Naive thymus-derived CD4-positive, alpha-beta T cell (primary cell): ENCODE results near the gene ABCC8. TPM values are rescaled to one million over a fixed set of nuclear protein-coding genes. Genes with fewer than 3 reads are reported as not detected.

Source experiments
- ATAC-seq: fragments of 150-1000 bp; cut with Tn5 transposase; 2 replicates; pipeline ENCODE4 v1.10.0; 2021; ENCODE audit warnings: mild to moderate bottlenecking, moderate library complexity
- CTCF ChIA-PET: fragments of 350-600 bp; sonication (Branson Sonifier 250); formaldehyde crosslinking; loops from one replicate; lab custom pipeline; 2021; ENCODE audit warnings: antibody characterized with exemption; lab: Charles Lee
- POLR2A ChIA-PET: fragments of 350-600 bp; sonication (Branson Sonifier 250); formaldehyde crosslinking; loops from one replicate; lab custom pipeline; 2021; ENCODE audit warnings: antibody characterized with exemption, inconsistent platforms; lab: Charles Lee
- DNase-seq, 9 donors: peaks; one replicate each; pipeline versions ENCODE4 v3.0.0 to v3.0.0-alpha.2; 2020 to 2022; ENCODE audit warnings: mixed read lengths in 1 of 9
- H3K27ac ChIP-seq: one replicate; pipeline ENCODE4 v1.7.0; 2013; ENCODE audit warnings: mild to moderate bottlenecking, low read depth, low read length, moderate library complexity
- H3K27me3 ChIP-seq, 2 donors: one replicate each; pipeline ENCODE4 v1.7.0; 2013; ENCODE audit warnings: low read length in 2 of 2, mild to moderate bottlenecking in 2 of 2, moderate library complexity in 2 of 2; ENCODE audit not compliant: control insufficient read depth in 2 of 2, insufficient read depth in 2 of 2
- H3K36me3 ChIP-seq, 3 experiments: 1 replicate in 2 of 3; 2 replicates in 1 of 3; pipeline ENCODE4 v1.7.0; 2013; ENCODE audit warnings: low read length in 3 of 3, mild to moderate bottlenecking in 3 of 3, moderate library complexity in 1 of 3; ENCODE audit not compliant: insufficient read depth in 3 of 3, control insufficient read depth in 2 of 3
- H3K4me1 ChIP-seq, 2 donors: one replicate each; pipeline ENCODE4 v1.7.0; 2013; ENCODE audit warnings: low read length in 2 of 2, mild to moderate bottlenecking in 2 of 2, moderate library complexity in 1 of 2; ENCODE audit not compliant: control insufficient read depth in 2 of 2, insufficient read depth in 2 of 2
- H3K4me3 ChIP-seq: 2 replicates; pipeline ENCODE4 v1.7.0; 2013; ENCODE audit warnings: mild to moderate bottlenecking, low read length
- H3K9me3 ChIP-seq, 3 experiments: 1 replicate in 2 of 3; 2 replicates in 1 of 3; pipeline ENCODE4 v1.7.0; 2013; ENCODE audit warnings: low read length in 3 of 3; ENCODE audit not compliant: control insufficient read depth in 2 of 3
- H3K27ac Mint-ChIP-seq, 9 donors: one replicate each; pipeline ENCODE4 v1.8.0; 2020 to 2022; ENCODE audit warnings: mixed read lengths in 9 of 9, mild to moderate bottlenecking in 8 of 9, moderate library complexity in 5 of 9, inconsistent platforms in 2 of 9
- H3K27me3 Mint-ChIP-seq, 5 donors: one replicate each; pipeline ENCODE4 v1.8.0; 2021 to 2022; ENCODE audit warnings: mixed read lengths in 5 of 5, mild to moderate bottlenecking in 1 of 5
- H3K36me3 Mint-ChIP-seq, 5 donors: one replicate each; pipeline ENCODE4 v1.8.0; 2020 to 2022; ENCODE audit warnings: mixed read lengths in 5 of 5, mild to moderate bottlenecking in 3 of 5, inconsistent platforms in 1 of 5
- H3K4me1 Mint-ChIP-seq, 7 donors: one replicate each; pipeline ENCODE4 v1.8.0; 2020 to 2022; ENCODE audit warnings: mixed read lengths in 7 of 7, mild to moderate bottlenecking in 3 of 7, inconsistent platforms in 1 of 7
- H3K4me3 Mint-ChIP-seq, 10 donors: one replicate each; pipeline ENCODE4 v1.8.0; 2020 to 2022; ENCODE audit warnings: mild to moderate bottlenecking in 10 of 10, mixed read lengths in 10 of 10, moderate library complexity in 6 of 10, inconsistent platforms in 2 of 10
- H3K9me3 Mint-ChIP-seq, 11 donors: one replicate each; pipeline ENCODE4 v1.8.0; 2020 to 2022; ENCODE audit warnings: mixed read lengths in 11 of 11, mild to moderate bottlenecking in 4 of 11, inconsistent platforms in 1 of 11, moderate library complexity in 1 of 11
- intact Hi-C, 2 donors: fragments of 100-400 bp; cut with micrococcal nuclease; formaldehyde crosslinking; loops; one replicate each; pipeline ENCODE4 v1.15.1; 2023
- polyA plus RNA-seq, 2 donors: library from polyadenylated mRNA; unstranded; fragments of 300-500 nt; fragmentation: Illumina TruSeq; gene quantifications; one replicate each; pipeline ENCODE4 v1.2.3, GENCODE V29; 2021
- total RNA-seq, 6 experiments: library from RNA in 5 of 6; stranded (reverse) in 5 of 6; gene quantifications; 1 replicate in 5 of 6; 2 replicates in 1 of 6; pipeline ENCODE4 v1.2.3 and lab custom pipeline; 2021 to 2026

ABCC8 gene
- total and polyA plus RNA-seq, 7 experiments from 2014 or later = 0.36 TPM; not detected in 6

DNA sequence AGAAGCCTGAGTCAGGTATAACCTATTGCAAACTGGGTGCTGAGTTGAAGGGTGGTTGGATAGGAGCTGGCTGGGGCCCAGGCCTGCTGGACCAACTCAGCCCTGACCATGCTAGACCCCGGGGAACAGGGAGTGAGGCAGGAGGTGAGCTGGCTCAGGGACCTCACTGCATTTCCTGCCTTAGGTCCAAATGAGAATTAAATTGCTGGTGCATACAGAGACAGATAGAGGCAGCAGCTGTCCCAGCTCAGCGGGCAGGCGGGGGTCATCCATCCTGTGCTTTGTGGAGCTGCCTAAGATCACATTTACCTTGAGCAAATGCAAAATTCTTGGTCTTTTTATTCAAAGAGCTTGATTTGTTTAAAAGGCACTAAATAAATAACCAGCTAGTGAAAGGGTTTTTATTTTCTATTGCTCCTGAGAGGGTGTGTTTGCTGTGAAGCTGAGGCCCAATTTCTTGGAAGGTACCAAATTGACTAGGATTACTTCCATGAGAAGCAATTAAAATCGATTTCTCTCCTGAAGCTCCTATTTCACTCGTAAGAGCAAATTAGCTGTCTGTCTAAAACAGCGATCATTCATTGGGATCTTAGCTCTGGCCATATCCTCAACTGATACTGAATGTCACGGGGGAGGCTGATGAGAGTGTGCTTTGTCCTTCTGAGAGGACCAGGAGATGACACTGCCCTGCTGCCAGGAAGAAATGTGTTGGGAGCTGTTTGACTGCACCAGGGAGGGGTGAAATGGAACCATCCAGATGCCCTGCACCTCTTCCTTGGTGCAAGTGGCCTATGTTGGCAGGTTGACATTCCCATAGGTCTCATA, 42.6 kb upstream of the ABCC8 start:
- Mint-ChIP-seq H3K4me1 (no peaks in the 10 kb centered on the region), H3K27ac (no peak overlapping the region), H3K27me3 (peaks cover 0 to 10% (median 0%) of the 10 kb centered on the region in 5 donors), H3K4me3 (no peak overlapping the region), H3K9me3 (no peaks in the 10 kb centered on the region), H3K36me3 (no peaks in the 10 kb centered on the region)
- H3K36me3 ChIP-seq = no peaks in the 10 kb centered on the region
- H3K27me3 ChIP-seq = no peaks in the 10 kb centered on the region
- intact Hi-C loops = no loop called here
- ChIA-PET CTCF (no interaction called here), POLR2A (no interaction called here)
- H3K4me1 ChIP-seq = no peaks in the 10 kb centered on the region
- H3K27ac ChIP-seq = no peak overlapping the region
- ATAC-seq (no peak), DNase-seq (no peak)
- H3K4me3 ChIP-seq = no peak overlapping the region
- no peaks in the 10 kb centered on the region for H3K9me3 ChIP-seq

- no peaks in the 10 kb centered on the region for H3K36me3 ChIP-seq
- Mint-ChIP-seq H3K27me3 (peaks cover 0 to 16% (median 0%) of the 10 kb centered on the region in 5 donors), H3K4me1 (no peaks in the 10 kb centered on the region), H3K27ac (no peak overlapping the region), H3K9me3 (no peaks in the 10 kb centered on the region), H3K36me3 (no peaks in the 10 kb centered on the region), H3K4me3 (no peak overlapping the region)
- H3K27ac ChIP-seq = no peak overlapping the region
- H3K9me3 ChIP-seq = no peaks in the 10 kb centered on the region
- H3K4me3 ChIP-seq = no peak overlapping the region
- intact Hi-C loops = no loop called here
- no peak for DNase-seq
- H3K27me3 ChIP-seq = no peaks in the 10 kb centered on the region
- CTCF ChIA-PET = no interaction called here
- POLR2A ChIA-PET = no interaction called here
- no peak for ATAC-seq
- no peaks in the 10 kb centered on the region for H3K4me1 ChIP-seq
Observed at GRCh38 chr11:17518366-17518765, 41.7 kb upstream of the ABCC8 start.

GRCh38 chr11:17517186-17517585, 40.5 kb upstream of the ABCC8 start:
- Mint-ChIP-seq H3K36me3 (no peaks in the 10 kb centered on the region), H3K27ac (no peak overlapping the region), H3K4me1 (no peaks in the 10 kb centered on the region), H3K27me3 (peaks cover 0 to 23% (median 5%) of the 10 kb centered on the region in 5 donors), H3K9me3 (no peaks in the 10 kb centered on the region), H3K4me3 (no peak overlapping the region)
- intact Hi-C loops = no loop called here
- Histone ChIP-seq H3K4me1 (no peaks in the 10 kb centered on the region), H3K27me3 (no peaks in the 10 kb centered on the region), H3K9me3 (no peaks in the 10 kb centered on the region), H3K27ac (no peak overlapping the region), H3K36me3 (no peaks in the 10 kb centered on the region), H3K4me3 (no peak overlapping the region)
- ChIA-PET POLR2A (no interaction called here), CTCF (no interaction called here)
- no peak for DNase-seq
- no peak for ATAC-seq

- no peaks in the 10 kb centered on the region for H3K4me1 ChIP-seq
- peaks cover 0 to 26% (median 5%) of the 10 kb centered on the region in 5 donors for H3K27me3 Mint-ChIP-seq
- H3K27ac Mint-ChIP-seq = no peak overlapping the region
- no peaks in the 10 kb centered on the region for H3K36me3 ChIP-seq
- no peaks in the 10 kb centered on the region for H3K9me3 ChIP-seq
- H3K4me3 ChIP-seq = no peak overlapping the region
- no peak for ATAC-seq
- POLR2A ChIA-PET = interaction anchor here (0.6 kb wide), 1 partner anchor 108 kb away, joined by 3 read pairs; no protein-coding TSS in a partner anchor
- no peaks in the 10 kb centered on the region for H3K4me1 Mint-ChIP-seq
- no peaks in the 10 kb centered on the region for H3K36me3 Mint-ChIP-seq
- CTCF ChIA-PET = no interaction called here
- H3K27ac ChIP-seq = no peak overlapping the region
- H3K27me3 ChIP-seq = no peaks in the 10 kb centered on the region
- intact Hi-C loops = no loop called here
- no peak overlapping the region for H3K4me3 Mint-ChIP-seq
- no peaks in the 10 kb centered on the region for H3K9me3 Mint-ChIP-seq
- DNase-seq = no peak
Observed at GRCh38 chr11:17516551-17517150, 40.0 kb upstream of the ABCC8 start.

DNA sequence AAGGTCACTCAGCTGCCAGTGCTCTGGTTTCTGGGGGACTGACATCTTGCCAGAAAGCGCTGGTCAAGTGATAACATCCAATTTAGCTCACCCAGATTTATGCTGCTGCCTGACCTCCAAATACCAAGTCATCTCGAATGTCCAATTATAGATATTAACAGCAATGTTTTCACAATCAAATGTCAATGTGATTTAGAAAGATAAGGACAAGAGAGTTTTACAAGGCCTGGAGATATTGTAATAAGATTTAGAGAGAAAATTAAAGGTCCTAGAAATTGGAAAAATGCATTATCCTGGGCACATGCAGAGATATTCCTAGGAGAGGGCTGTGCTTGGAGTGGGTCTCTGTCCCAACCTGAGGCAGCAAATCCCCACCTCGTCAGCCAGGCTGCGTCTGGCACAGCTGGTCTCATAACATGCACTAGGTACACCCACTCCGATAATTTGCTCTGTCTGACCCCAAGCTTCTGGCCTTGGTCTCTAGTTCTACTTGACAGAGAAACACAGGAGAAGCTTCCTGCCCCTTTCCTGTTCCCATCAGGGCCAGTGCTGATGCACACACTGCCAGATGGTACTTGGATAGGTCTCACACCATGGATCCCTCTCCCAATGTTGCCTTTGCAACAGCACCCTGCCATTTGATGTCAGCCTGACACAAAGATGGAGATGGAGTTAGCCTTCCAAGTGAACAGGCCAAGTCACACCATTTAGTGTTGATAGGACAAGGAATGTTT, 39.0 kb upstream of the ABCC8 start:
- Histone ChIP-seq H3K36me3 (no peaks in the 10 kb centered on the region), H3K27ac (no peak overlapping the region), H3K4me1 (no peaks in the 10 kb centered on the region), H3K4me3 (no peak overlapping the region), H3K27me3 (no peaks in the 10 kb centered on the region), H3K9me3 (no peaks in the 10 kb centered on the region)
- ATAC-seq (no peak), DNase-seq (no peak)
- POLR2A ChIA-PET = no interaction called here
- Mint-ChIP-seq H3K36me3 (no peaks in the 10 kb centered on the region), H3K4me3 (no peak overlapping the region), H3K27ac (no peak overlapping the region), H3K9me3 (no peaks in the 10 kb centered on the region), H3K4me1 (no peaks in the 10 kb centered on the region), H3K27me3 (peaks cover 0 to 28% (median 5%) of the 10 kb centered on the region in 5 donors)
- intact Hi-C loops = no loop called here
- CTCF ChIA-PET = interaction anchor here (0.6 kb wide), 1 partner anchor 132 kb away, joined by 3 read pairs; no protein-coding TSS in a partner anchor

DNA sequence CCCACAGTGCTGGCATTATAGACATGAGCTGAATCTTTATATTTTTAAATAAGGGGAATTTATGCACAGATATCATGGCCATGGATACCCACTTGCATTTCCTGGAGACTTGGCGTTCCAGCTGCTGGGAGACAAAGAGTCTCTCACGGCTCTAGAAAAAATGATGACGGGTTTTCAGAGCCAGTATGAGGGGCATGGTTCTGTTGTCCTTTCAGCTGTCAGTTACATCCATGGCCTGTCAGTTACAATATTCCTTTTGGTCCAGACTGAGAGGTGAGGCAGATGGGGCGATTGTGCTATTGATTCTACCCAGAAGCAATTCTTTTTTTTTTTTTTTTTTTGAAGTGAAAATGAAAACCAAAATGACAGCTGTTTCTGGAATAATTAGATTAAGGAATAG, 37.8 kb upstream of the ABCC8 start:
- no peaks in the 10 kb centered on the region for H3K9me3 Mint-ChIP-seq
- DNase-seq (no peak), ATAC-seq (no peak)
- Histone ChIP-seq H3K27ac (no peak overlapping the region), H3K9me3 (no peaks in the 10 kb centered on the region), H3K4me1 (no peaks in the 10 kb centered on the region), H3K27me3 (no peaks in the 10 kb centered on the region), H3K4me3 (no peak overlapping the region), H3K36me3 (no peaks in the 10 kb centered on the region)
- H3K4me1 Mint-ChIP-seq = no peaks in the 10 kb centered on the region
- no peak overlapping the region for H3K27ac Mint-ChIP-seq
- no peaks in the 10 kb centered on the region for H3K36me3 Mint-ChIP-seq
- intact Hi-C loops = no loop called here
- ChIA-PET POLR2A (no interaction called here), CTCF (interaction anchor here (0.6 kb wide), 1 partner anchor 377 kb away, joined by 4 read pairs; no protein-coding TSS in a partner anchor)
- H3K4me3 Mint-ChIP-seq = no peak overlapping the region
- peaks cover 0 to 26% (median 5%) of the 10 kb centered on the region in 5 donors for H3K27me3 Mint-ChIP-seq
